IgD-negative memory B cell (primary cell): ENCODE measurements around the gene ADAMTSL2. TPM values are rescaled to one million over a fixed set of nuclear protein-coding genes. Genes with fewer than 3 reads are reported as not detected.

Source experiments
- H3K27ac Mint-ChIP-seq, 3 donors: one replicate each; pipeline ENCODE4 v1.8.0; 2020 to 2022; ENCODE audit warnings: mild to moderate bottlenecking in 3 of 3, mixed read lengths in 3 of 3, moderate library complexity in 1 of 3
- H3K27me3 Mint-ChIP-seq: one replicate; pipeline ENCODE4 v1.8.0; 2021; ENCODE audit warnings: mixed read lengths
- H3K36me3 Mint-ChIP-seq: one replicate; pipeline ENCODE4 v1.8.0; 2020; ENCODE audit warnings: mild to moderate bottlenecking, mixed read lengths
- H3K4me1 Mint-ChIP-seq, 3 donors: one replicate each; pipeline ENCODE4 v1.8.0; 2020 to 2022; ENCODE audit warnings: mixed read lengths in 3 of 3, mild to moderate bottlenecking in 1 of 3
- H3K4me3 Mint-ChIP-seq, 4 donors: one replicate each; pipeline ENCODE4 v1.8.0; 2020 to 2022; ENCODE audit warnings: mild to moderate bottlenecking in 4 of 4, mixed read lengths in 4 of 4, moderate library complexity in 3 of 4
- H3K9me3 Mint-ChIP-seq, 3 donors: one replicate each; pipeline ENCODE4 v1.8.0; 2020 to 2021; ENCODE audit warnings: mixed read lengths in 3 of 3, mild to moderate bottlenecking in 1 of 3
- polyA plus RNA-seq: library from polyadenylated mRNA; unstranded; fragments of 300-500 nt; fragmentation: Illumina TruSeq; gene quantifications from one replicate; pipeline ENCODE4 v1.2.3, GENCODE V29; 2021

Gene ADAMTSL2
- polyA plus RNA-seq, 1 donor from 2014 or later = not detected

- no peak overlapping the region for H3K27ac Mint-ChIP-seq
- no peak overlapping the region for H3K4me3 Mint-ChIP-seq
- peaks cover 0 to 12% (median 9%) of the 10 kb centered on the region in 3 donors for H3K4me1 Mint-ChIP-seq
- no peaks in the 10 kb centered on the region for H3K9me3 Mint-ChIP-seq
- no peaks in the 10 kb centered on the region for H3K36me3 Mint-ChIP-seq
- H3K27me3 Mint-ChIP-seq = peaks cover 58% of the 10 kb centered on the region
Observed at GRCh38 chr9:133583586-133583985, 49.1 kb downstream of the ADAMTSL2 start.

- Mint-ChIP-seq H3K4me1 (peaks cover 0 to 12% (median 9%) of the 10 kb centered on the region in 3 donors), H3K36me3 (no peaks in the 10 kb centered on the region), H3K9me3 (no peaks in the 10 kb centered on the region), H3K4me3 (no peak overlapping the region), H3K27ac (no peak overlapping the region), H3K27me3 (peaks cover 57% of the 10 kb centered on the region)
Observed at GRCh38 chr9:133584167-133584558, 49.7 kb downstream of the ADAMTSL2 start.

- Mint-ChIP-seq H3K27ac (no peak overlapping the region), H3K27me3 (peaks cover 52% of the 10 kb centered on the region), H3K4me1 (peaks cover 0 to 12% (median 9%) of the 10 kb centered on the region in 3 donors), H3K36me3 (no peaks in the 10 kb centered on the region), H3K9me3 (no peaks in the 10 kb centered on the region), H3K4me3 (peak overlapping the region in 1 of 4 donors; percentile 89)
Observed at GRCh38 chr9:133584559-133585476, 50.3 kb downstream of the ADAMTSL2 start.

GRCh38 chr9:133585481-133586351, 51.2 kb downstream of the ADAMTSL2 start:
- Mint-ChIP-seq H3K36me3 (no peaks in the 10 kb centered on the region), H3K4me3 (peak overlapping the region in 2 of 4 donors; percentile 78 to 89), H3K27me3 (peaks cover 49% of the 10 kb centered on the region), H3K9me3 (no peaks in the 10 kb centered on the region), H3K4me1 (peaks cover 0 to 12% (median 9%) of the 10 kb centered on the region in 3 donors), H3K27ac (no peak overlapping the region)

- H3K4me3 Mint-ChIP-seq = no peak overlapping the region
- H3K9me3 Mint-ChIP-seq = no peaks in the 10 kb centered on the region
- no peak overlapping the region for H3K27ac Mint-ChIP-seq
- no peaks in the 10 kb centered on the region for H3K36me3 Mint-ChIP-seq
- H3K4me1 Mint-ChIP-seq = peaks cover 0 to 12% (median 9%) of the 10 kb centered on the region in 3 donors
- peaks cover 36% of the 10 kb centered on the region for H3K27me3 Mint-ChIP-seq
Observed at GRCh38 chr9:133587051-133587450, 52.5 kb downstream of the ADAMTSL2 start.

GRCh38 chr9:133587466-133587865, 53.0 kb downstream of the ADAMTSL2 start:
- Mint-ChIP-seq H3K9me3 (no peaks in the 10 kb centered on the region), H3K36me3 (no peaks in the 10 kb centered on the region), H3K4me3 (no peak overlapping the region), H3K4me1 (peaks cover 0 to 12% (median 9%) of the 10 kb centered on the region in 3 donors), H3K27me3 (peaks cover 32% of the 10 kb centered on the region), H3K27ac (no peak overlapping the region)

GRCh38 chr9:133589454-133590227, 55.1 kb downstream of the ADAMTSL2 start:
- Mint-ChIP-seq H3K36me3 (no peaks in the 10 kb centered on the region), H3K27ac (no peak overlapping the region), H3K9me3 (no peaks in the 10 kb centered on the region), H3K4me3 (no peak overlapping the region), H3K27me3 (peaks cover 21% of the 10 kb centered on the region), H3K4me1 (peaks cover 0 to 7% (median 5%) of the 10 kb centered on the region in 3 donors)

- Mint-ChIP-seq H3K27ac (no peak overlapping the region), H3K9me3 (no peaks in the 10 kb centered on the region), H3K36me3 (no peaks in the 10 kb centered on the region)
Observed at GRCh38 chr9:133590231-133590855, 55.8 kb downstream of the ADAMTSL2 start.

GRCh38 chr9:133591116-133591910, 56.8 kb downstream of the ADAMTSL2 start:
- no peaks in the 10 kb centered on the region for H3K4me1 Mint-ChIP-seq
- no peaks in the 10 kb centered on the region for H3K36me3 Mint-ChIP-seq
- H3K27ac Mint-ChIP-seq = no peak overlapping the region
- no peaks in the 10 kb centered on the region for H3K9me3 Mint-ChIP-seq
- no peak overlapping the region for H3K4me3 Mint-ChIP-seq
- peaks cover 7% of the 10 kb centered on the region for H3K27me3 Mint-ChIP-seq

More at GRCh38 chr9:133590231-133590855, 55.8 kb downstream of the ADAMTSL2 start:
- Mint-ChIP-seq H3K4me1 (peaks cover 0 to 5% (median 5%) of the 10 kb centered on the region in 3 donors), H3K27me3 (peaks cover 15% of the 10 kb centered on the region), H3K4me3 (no peak overlapping the region)

- no peaks in the 10 kb centered on the region for H3K4me1 Mint-ChIP-seq
- no peaks in the 10 kb centered on the region for H3K36me3 Mint-ChIP-seq
- H3K27ac Mint-ChIP-seq = no peak overlapping the region
- peaks cover 6% of the 10 kb centered on the region for H3K27me3 Mint-ChIP-seq
- no peak overlapping the region for H3K4me3 Mint-ChIP-seq
- peaks cover 0 to 3% (median 1%) of the 10 kb centered on the region in 3 donors for H3K9me3 Mint-ChIP-seq
Observed at GRCh38 chr9:133591985-133592384, 57.5 kb downstream of the ADAMTSL2 start.

- Mint-ChIP-seq H3K27me3 (peaks cover 6% of the 10 kb centered on the region), H3K4me1 (no peaks in the 10 kb centered on the region), H3K36me3 (no peaks in the 10 kb centered on the region), H3K4me3 (no peak overlapping the region), H3K27ac (no peak overlapping the region), H3K9me3 (peaks cover 2 to 9% (median 4%) of the 10 kb centered on the region in 3 donors)
Observed at GRCh38 chr9:133592731-133593409, 58.4 kb downstream of the ADAMTSL2 start.

- no peaks in the 10 kb centered on the region for H3K36me3 Mint-ChIP-seq
- no peak overlapping the region for H3K4me3 Mint-ChIP-seq
- H3K27ac Mint-ChIP-seq = no peak overlapping the region
- no peaks in the 10 kb centered on the region for H3K4me1 Mint-ChIP-seq
- peaks cover 2 to 9% (median 5%) of the 10 kb centered on the region in 3 donors for H3K9me3 Mint-ChIP-seq
- peaks cover 6% of the 10 kb centered on the region for H3K27me3 Mint-ChIP-seq
Observed at GRCh38 chr9:133593587-133594253, 59.2 kb downstream of the ADAMTSL2 start.

- H3K4me3 Mint-ChIP-seq = no peak overlapping the region
- H3K4me1 Mint-ChIP-seq = no peaks in the 10 kb centered on the region
- H3K9me3 Mint-ChIP-seq = peaks cover 2 to 9% (median 5%) of the 10 kb centered on the region in 3 donors
- H3K27ac Mint-ChIP-seq = no peak overlapping the region
- no peaks in the 10 kb centered on the region for H3K36me3 Mint-ChIP-seq
- peaks cover 6% of the 10 kb centered on the region for H3K27me3 Mint-ChIP-seq
Observed at GRCh38 chr9:133594310-133594709, 59.8 kb downstream of the ADAMTSL2 start.
